HG03025 (cell line): ENCODE measurements around the gene CYFIP2.
A peak's percentile ranks its signal among the peaks of the same experiment; 100 is the strongest.

Experiments used
- ATAC-seq: cut with Tn5 transposase; IDR thresholded peaks from one replicate; pipeline ENCODE4 v1.9.1; 2021; ENCODE audit warnings: mild to moderate bottlenecking, moderate library complexity; ENCODE audit not compliant: unreplicated experiment, low FRiP score

The CYFIP2 gene

DNA sequence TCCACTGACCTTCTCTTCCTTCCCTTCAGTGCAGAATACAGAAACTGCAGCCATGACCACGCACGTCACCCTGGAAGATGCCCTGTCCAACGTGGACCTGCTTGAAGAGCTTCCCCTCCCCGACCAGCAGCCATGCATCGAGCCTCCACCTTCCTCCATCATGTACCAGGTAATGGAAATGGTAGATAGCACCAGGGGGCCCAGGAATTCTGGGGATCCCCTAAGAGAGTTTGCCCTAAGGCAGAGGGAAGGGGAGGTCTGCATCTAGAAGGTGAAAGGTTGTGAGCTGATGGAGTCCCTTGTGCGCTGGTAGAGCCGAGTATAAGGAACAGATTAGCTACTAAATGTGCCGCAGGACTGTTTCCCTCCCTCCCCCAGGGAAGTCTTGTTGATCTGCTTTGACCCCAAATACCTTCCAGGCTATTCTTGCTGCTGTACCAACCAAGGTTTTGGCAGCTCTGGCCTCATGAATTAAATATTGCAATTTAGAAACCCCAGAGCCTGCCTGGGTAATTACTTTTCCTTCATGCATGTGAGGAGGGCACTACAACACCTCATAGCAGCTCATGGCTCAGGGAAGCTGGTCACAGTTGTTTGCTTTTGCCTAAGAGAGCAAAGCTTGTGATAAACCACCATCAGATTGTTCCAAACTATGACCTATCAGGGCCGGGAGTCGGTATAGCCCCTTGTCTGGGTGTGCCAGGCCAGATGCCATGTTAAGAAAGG lies 19.6 kb downstream of the CYFIP2 start:
- ATAC-seq = no peak

DNA sequence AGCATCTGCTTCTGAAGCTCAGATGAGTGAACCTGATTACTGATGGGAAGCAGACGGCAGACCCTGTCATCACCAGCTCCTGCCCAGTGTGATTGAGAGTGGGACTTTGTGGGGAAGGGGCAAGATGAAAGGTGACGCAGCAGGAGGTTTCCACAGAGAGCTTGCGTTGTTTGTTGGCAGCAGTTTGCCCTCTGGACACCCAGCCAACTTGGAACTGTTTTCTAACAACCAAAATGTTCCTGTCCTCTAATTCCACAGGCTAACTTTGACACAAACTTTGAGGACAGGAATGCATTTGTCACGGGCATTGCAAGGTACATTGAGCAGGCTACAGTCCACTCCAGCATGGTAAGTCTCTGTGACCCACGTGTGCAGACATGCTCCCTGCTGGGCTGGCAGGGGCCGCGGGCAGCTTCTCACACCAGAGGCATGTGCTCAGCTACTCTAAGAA lies 20.9 kb downstream of the CYFIP2 start:
- ATAC-seq = no peak

DNA sequence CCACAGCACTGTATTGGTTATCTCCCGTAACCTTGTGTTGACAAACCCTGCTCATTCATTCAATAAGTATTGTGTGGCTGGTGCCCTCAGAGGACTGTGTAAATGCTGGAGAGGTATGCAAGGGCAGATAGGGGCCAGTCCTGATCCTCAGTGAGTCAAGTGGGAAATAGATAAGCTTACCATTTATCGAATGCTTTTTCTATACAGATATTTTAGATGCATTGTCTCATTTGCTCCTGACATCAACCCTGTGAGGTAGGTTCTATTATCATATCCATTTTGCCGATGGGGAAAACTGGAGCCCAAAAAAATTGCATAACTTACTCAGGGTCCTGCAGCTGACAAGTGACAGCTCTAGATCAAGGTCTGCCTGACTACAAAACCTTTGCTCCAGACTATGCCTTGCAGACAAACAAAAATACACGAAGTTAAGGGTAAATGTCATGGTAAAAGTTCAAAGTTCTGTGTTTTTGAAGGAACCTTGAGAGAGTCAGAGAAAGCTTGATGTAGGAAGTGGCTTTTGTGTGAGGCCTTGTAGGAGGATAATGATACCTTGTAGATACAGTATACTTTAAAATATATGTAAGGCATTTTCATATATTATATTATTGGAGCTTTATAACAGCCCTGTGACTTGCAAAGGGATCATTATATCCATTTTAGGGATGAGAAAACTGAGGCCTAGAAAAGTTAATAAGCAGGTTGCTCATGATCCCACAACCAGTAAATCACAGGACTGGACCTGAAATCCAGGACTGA lies 22.7 kb downstream of the CYFIP2 start:
- no peak for ATAC-seq

DNA sequence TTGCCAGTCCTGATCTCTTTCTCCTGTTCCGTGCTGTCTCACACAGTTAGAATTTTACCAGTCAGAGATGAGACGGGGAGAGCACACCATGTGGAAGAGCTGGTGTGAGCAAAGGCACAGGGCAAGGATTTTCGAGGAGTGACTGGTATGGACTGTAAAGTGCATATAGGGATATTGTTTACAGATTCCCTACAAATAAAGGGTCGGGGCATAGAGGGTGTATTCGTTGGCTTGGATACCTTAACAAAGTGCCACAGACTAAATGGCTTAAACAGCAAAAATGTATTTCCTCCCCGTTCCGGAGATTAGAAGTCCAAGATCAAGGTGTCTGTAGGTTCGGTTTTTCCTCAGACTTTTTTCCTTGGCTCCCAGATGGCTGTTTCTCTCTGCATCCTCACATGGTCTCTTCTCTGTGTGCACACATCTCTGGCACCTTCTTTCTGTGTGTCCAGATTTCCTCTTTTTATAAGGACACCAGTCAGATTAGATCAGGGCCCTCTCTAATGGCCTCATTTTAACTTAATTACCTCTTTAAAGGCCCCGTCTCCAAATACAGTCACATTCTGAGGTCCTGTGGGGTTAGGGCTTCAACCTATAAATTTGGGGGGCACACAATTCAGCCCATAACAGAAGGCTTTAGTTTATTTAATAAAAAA lies 23.4 kb downstream of the CYFIP2 start:
- no peak for ATAC-seq

DNA sequence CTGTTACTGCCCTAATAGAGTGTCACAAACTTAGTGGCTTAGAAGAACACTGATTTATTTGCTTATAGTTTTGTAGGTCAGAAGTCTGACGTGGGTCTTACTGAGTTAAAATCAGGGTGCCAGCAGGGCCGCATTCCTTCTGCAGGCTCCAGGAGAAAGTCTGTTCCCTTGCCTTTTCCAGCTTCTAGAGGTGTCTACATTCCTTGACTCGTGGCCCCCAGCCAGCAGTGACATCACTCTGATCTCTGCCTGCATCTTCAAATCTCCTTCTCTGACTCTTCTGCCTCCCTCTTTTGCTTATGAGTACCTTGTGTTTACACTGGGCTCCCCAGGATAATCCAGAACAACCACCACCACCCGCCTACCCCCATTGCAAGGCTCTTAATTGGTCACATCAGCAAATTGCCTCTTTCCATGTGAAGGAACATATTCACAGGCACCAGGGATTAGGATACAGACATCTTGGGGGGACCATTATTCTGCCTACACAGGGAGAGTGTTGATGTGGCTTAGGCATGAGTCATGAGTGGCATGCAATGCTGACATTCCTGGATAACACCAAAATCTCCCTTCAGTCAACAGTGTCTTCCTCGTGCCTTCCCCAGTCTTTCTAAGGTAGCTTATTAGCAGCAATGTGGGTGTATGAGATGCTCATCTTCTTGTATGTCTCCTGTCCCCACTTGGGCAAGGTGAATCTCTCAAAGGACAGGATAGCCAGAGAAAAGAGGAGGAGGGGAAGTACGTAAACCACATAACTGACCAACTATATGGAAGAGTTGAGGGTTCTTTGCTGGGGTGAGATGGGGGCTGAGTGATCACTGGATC lies 24.4 kb downstream of the CYFIP2 start:
- ATAC-seq = no peak

DNA sequence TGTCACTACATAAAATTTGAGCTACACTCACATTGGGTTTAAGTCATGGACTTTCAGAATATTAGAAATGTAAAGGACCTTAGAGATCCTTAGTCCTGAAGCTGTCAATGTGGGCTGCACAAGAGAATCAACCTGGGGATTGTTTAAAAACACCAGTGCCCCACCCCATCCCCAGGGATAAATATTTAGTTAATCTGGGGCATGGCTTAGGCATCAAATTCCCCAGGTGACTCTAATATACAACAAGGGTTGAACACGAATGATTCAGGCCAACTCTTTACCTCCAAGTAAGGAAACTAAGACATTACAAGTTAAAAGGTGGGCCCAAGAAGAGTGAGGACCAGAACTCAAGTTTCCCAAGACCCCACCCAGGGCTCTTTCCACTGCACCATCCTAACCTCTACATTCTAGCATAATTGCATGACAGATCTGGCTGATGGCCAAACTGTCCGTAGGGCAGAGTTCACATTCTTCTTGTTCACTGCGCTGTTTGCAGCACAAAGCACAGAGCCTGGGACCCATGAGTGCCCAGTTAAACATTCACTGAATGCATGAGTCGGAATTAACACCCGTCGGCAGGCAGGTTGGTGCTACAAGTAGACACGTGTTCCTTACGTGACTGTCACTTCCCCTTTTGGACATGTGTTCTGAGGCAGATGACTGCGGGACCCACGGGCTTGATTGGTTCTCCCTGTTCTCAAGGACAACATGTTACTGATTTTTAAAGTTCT lies 25.2 kb downstream of the CYFIP2 start:
- ATAC-seq = peak; percentile 76

DNA sequence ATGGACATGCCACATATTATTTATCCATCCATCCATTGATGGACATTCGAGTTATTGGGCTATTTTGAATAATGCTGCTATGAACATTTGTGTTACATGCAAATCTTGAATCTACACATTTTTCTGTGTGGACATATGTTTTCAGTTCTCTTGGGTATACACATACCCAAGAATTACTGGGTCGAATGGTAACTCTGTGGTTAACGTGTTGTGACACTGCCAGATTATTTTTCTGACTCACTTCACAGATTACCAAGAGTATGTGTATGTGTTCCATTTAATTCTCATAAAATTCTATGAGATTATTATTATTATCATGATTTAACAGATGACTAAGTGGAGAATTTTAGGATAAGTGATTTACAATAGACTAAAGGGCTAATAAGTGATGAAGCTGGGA lies 26.7 kb downstream of the CYFIP2 start:
- no peak for ATAC-seq

DNA sequence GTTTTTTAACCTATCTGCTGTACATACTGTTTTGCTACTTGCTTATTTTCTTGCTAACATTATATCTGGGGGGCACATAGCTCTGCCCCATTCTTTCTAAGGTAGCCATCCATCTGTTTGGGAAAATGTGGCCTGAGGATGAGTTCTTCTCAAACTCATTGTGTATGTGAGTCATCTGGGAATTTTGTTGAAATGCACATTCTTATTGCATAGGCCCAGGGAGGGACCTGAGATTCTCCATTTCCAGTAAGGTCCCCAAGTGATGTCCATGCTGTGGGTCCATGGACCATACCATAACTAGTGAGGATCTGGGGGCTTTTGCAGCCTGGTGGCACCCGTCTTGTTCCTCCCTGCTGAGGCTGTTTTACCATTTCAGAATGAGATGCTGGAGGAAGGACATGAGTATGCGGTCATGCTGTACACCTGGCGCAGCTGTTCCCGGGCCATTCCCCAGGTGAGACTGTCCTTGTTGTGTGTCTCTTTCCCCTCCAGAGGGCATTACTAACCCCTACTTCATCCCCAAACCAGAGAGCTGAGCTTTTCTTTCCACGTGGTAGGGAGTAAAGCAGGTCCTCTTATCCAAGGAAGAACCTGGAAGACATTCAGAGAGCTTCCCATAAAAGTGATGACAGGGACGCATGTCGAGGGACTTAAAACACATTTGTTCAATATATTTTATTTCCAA lies 28.6 kb downstream of the CYFIP2 start:
- ATAC-seq = no peak

DNA sequence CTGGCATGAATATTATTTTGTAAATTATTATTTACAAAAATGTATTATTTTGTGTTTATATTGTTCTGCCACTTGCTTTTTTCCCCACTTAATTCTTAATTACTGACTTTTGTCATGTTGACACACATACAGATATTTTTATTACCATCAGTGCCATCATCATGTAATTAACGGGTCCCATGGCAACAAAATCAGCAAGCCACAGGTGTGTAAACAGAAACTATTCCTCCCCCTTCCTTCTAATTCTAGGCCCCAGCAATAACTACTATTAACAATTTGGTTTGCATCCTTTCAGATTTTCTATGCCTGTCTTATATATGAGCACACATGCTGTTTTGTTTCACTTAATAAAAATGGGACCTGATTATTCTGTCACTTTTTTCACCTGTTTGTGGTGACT lies 29.3 kb downstream of the CYFIP2 start:
- no peak for ATAC-seq

DNA sequence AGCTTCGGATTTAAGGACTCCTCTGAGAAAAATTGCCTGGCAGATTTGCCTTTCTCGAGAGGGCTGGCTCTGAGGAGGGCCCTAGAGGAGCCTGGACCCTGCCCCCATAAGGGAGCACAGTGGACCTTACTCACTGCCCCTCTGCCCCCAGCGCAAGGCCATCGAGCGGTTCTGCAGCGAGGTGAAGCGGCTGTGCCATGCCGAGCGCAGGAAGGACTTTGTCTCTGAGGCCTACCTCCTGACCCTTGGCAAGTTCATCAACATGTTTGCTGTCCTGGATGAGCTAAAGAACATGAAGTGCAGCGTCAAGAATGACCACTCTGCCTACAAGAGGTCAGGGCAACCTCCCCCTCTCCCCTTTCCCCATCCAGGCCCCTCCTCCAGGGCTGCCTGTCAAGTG lies 34.6 kb downstream of the CYFIP2 start:
- no peak for ATAC-seq

DNA sequence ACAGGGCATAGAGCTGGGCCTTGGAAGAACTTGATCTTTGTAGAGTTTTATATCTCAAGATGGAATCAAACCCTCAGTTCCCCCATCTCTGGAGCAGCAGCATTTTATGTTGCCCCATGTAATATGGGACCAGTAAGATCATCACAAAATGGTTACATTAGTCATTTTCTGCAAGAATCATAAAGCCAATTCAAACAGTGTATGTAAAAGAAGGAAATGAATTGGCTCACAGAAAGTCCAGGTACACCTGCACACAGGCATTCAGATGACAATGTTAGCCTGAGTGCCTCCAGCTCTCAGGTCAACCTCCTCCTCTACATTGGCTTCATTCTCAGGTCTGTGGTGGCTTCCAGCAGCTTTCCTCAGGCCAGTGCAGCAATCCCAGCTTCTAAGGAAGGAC lies 35.1 kb downstream of the CYFIP2 start:
- ATAC-seq = no peak

DNA sequence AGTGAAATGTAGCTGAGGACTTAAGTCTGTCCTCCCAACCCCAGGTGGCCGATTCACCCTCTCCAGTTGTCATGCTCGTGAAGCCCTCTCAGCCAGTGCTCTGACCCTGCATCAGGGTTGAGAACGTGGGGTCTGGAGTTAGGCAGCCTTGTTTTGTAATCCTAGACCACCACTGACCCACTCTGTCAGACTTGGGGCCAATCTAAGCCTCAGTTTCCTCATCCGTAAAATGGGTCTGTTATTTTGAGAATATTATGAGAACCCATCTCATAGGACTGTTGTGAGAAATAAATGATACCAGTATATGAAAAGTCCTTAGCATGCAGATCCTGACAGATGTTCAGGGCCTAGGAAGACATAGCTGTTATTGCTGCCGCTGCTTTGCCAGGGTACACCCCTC lies 37.1 kb downstream of the CYFIP2 start:
- ATAC-seq = no peak

DNA sequence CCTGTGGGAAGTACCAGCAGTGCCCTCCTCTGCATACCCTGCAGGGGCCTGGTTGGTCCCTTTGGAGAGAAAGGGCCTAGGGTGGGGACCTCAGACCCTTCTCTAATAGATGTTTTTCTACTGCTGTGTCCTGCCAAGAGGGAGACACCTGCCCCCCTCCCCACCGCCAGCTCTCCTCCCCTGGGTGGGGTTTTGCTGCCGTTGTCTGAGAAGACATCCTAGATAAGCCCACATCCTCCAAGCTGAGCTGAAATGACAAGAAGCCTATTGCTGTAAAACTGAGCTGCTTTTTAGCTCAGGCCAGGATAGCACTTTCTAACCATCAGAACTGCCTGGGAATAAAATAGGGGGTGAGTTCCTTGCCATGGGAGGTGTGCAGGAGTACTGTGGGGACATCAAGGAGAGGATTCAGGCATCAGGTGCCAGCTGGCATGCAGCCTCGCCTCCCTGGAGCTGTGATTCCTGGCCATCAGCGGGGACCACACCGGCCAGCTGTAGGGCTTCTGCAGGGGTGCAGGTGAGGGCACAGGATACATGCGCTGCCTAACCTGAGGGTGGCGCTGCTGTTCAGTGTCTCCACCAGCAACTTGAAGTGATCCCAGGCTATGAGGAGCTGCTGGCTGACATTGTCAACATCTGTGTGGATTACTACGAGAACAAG lies 37.9 kb downstream of the CYFIP2 start:
- no peak for ATAC-seq

DNA sequence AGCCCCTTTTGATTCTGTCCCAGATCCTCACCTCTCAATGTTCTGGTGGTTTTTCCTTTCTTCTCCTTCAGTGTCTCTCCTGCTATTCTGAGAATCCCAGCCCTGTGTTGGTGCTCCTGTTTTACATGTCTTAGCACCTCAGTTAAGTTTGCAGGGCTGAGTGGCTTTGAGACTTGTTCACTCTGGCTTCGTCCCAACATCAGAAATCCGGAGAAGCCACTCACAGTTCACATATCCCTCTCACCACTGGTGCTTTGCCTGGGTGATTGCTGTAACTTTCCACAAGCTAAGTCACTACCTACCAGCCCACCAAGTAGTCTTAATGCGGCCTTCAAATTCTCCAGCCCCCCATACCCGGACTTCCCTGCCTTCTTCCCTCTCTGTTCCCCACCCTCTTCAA lies 40.2 kb downstream of the CYFIP2 start:
- ATAC-seq = no peak

DNA sequence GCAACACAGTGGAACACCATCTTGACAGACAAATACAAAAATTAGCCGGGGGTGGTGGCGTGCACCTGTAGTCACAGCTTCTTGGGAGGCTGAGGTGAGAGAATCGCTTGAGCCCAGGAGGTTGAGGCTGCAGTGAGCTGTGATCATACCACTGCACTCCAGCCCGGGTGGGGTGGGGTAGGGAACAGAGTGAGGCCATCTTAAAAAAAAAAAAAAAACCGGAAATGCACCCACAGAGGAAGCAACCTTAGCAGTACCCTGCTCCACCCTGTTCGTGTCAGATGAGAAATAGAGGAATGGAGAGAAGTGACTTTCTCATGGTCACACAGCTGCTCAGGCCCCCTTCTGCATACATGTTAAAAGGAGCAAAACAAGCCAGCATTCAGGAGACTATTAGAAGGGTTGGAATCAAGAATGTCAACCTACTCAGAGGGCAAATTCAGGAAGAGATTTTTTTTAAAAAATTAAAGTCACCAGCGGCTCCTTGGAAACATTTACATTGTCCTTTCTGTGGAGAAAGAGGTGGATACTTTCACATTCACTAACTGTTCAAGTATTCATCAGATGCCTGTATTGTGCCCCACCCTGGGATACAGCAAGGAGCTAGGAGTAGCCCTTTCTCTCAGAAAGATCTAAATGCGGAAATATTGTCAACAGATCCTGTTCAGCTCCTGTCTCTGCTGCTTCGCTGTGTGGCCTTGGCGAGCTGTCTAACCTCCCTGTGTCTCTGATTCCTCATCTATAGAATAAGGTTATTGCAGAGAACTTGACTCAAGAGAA lies 41.0 kb downstream of the CYFIP2 start:
- peak; percentile 46 for ATAC-seq

DNA sequence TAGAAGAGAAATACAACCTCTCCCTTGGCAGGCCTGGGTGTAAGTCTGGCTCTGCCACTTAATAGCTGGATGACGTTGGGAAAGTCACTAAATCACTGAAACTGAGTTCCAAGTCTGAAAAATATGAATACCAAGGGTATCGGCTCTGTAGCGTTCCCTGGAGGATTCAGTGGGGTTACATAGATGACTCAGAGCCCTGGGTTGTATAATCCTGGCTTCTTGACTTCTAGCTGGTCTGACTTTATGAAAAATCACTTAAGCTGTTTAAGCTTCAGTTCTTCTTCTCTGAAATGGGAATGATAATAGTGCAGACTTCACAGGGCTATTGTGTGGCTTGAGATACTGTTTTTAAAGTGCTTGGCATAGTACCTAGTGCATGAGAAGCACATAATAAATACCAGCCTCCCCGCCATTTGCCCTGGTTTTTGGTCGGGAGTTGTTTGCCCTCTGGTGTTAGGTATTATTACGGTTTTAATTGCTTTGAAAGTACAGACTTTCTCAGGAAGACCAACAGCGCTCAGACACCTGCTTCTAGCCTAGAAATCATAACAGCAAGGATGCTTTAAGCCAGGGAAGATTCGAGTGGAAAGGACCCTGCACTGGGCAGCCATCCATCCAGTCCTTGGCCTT lies 43.0 kb downstream of the CYFIP2 start:
- no peak for ATAC-seq

DNA sequence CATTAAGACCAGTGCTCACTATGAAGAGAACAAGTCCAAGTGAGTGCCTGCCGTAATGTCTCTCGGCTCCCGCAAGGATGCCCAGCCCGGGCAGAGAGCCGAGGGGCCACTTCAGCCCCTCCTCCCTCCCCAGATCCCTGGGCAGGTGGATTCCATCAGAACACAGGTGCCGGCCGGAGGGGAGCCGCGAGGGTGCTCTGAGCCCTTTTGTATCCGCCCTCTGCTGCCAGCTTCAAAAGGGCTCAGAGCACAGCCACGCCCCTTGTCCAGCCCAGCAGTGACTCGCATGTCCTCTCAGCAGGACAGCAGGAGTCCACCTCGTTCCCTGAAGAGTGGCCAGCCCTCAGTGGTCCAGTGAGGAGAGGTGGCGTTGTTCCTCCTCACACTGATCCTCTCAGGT lies 43.9 kb downstream of the CYFIP2 start:
- no peak for ATAC-seq

DNA sequence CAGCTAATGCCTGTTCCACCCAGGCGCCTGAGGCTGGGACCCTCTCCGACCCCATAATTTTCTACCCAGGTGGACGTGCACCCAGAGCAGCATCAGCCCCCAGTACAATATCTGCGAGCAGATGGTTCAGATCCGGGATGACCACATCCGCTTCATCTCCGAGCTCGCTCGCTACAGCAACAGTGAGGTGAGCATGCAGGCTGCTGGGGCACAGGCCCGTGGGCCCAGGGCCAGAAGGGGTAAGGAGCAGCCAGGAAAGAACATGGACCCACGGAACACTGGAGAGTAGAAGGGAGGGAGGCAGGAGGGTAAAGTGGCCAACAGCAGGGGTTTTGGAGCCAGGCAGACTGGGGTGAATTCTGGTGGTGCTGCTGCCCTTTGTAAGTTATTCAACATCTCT lies 45.7 kb downstream of the CYFIP2 start:
- ATAC-seq = no peak
